GM23338 (cell line): ENCODE measurements around the gene SLC35F1. TPM values are rescaled to one million over a fixed set of nuclear protein-coding genes. Genes with fewer than 3 reads are reported as not detected.

Experiments used
- ATAC-seq: fragments of 200-7000 bp; cut with Tn5 transposase; 3 replicates; pipeline ENCODE4 v1.9.1; 2020
- DNase-seq: peaks from one replicate; pipeline ENCODE4 v3.0.0-alpha.2; 2015; ENCODE audit warnings: low spot score
- H2AFZ ChIP-seq: fragments of 200-600 bp; sonication (generic); 2 replicates; pipeline ENCODE4 v1.8.0; 2016; ENCODE audit warnings: antibody characterized with exemption, mild to moderate bottlenecking, moderate library complexity
- H3F3A ChIP-seq: fragments of 200-600 bp; sonication (generic); replicated peaks from 2 replicates; pipeline ENCODE4 v1.8.0; 2017; ENCODE audit warnings: antibody characterized with exemption, mixed run types, low read depth
- H3K27ac ChIP-seq: fragments of 200-600 bp; sonication (generic); 2 replicates; pipeline ENCODE4 v1.6.1; 2016; ENCODE audit warnings: low read depth
- H3K27me3 ChIP-seq: fragments of 200-600 bp; sonication (generic); 2 replicates; pipeline ENCODE4 v1.8.0; 2016; ENCODE audit warnings: mild to moderate bottlenecking, mixed run types, moderate library complexity; ENCODE audit not compliant: insufficient read depth
- H3K36me3 ChIP-seq: fragments of 200-600 bp; sonication (generic); 2 replicates; pipeline ENCODE4 v1.8.0; 2016; ENCODE audit warnings: mild to moderate bottlenecking; ENCODE audit not compliant: insufficient read depth
- H3K4me1 ChIP-seq: fragments of 200-600 bp; sonication (generic); 2 replicates; pipeline ENCODE4 v1.8.0; 2016; ENCODE audit warnings: mild to moderate bottlenecking, moderate library complexity; ENCODE audit not compliant: insufficient read depth
- H3K4me2 ChIP-seq: fragments of 200-600 bp; sonication (generic); 2 replicates; pipeline ENCODE4 v1.7.1; 2017; ENCODE audit warnings: mixed run types
- H3K4me3 ChIP-seq: fragments of 200-600 bp; sonication (generic); 2 replicates; pipeline ENCODE4 v1.6.1; 2016; ENCODE audit warnings: mixed run types
- H3K79me2 ChIP-seq: fragments of 200-600 bp; sonication (generic); replicated peaks from 2 replicates; pipeline ENCODE4 v1.8.0; 2017; ENCODE audit warnings: mild to moderate bottlenecking; ENCODE audit not compliant: insufficient read depth
- H3K9me2 ChIP-seq: fragments of 200-600 bp; sonication (generic); 2 replicates; pipeline ENCODE4 v1.8.0; 2017; ENCODE audit not compliant: insufficient read depth
- H4K20me1 ChIP-seq: fragments of 200-600 bp; sonication (generic); replicated peaks from 2 replicates; pipeline ENCODE4 v1.8.0; 2017; ENCODE audit warnings: mild to moderate bottlenecking; ENCODE audit not compliant: insufficient read depth
- H3K27ac Mint-ChIP-seq: 2 replicates; pipeline ENCODE4 v1.8.0; 2020; ENCODE audit warnings: inconsistent platforms, mild to moderate bottlenecking, moderate library complexity, mixed read lengths
- H3K27me3 Mint-ChIP-seq: 3 replicates; pipeline ENCODE4 v1.8.0; 2022; ENCODE audit warnings: low read depth, mild to moderate bottlenecking, moderate library complexity, mixed read lengths, inconsistent platforms; ENCODE audit not compliant: insufficient read depth, poor library complexity
- H3K36me3 Mint-ChIP-seq: 3 replicates; pipeline ENCODE4 v1.8.0; 2021; ENCODE audit warnings: low read depth, mild to moderate bottlenecking, inconsistent platforms, moderate library complexity, mixed read lengths
- H3K4me1 Mint-ChIP-seq: 3 replicates; pipeline ENCODE4 v1.8.0; 2020; ENCODE audit warnings: mild to moderate bottlenecking, inconsistent platforms, mixed read lengths
- H3K4me3 Mint-ChIP-seq: 3 replicates; pipeline ENCODE4 v1.8.0; 2021; ENCODE audit warnings: moderate library complexity, mild to moderate bottlenecking, inconsistent platforms, mixed read lengths
- H3K9me3 Mint-ChIP-seq: 3 replicates; pipeline ENCODE4 v1.8.0; 2020; ENCODE audit warnings: moderate library complexity, mild to moderate bottlenecking, inconsistent platforms, mixed read lengths
- CREB1 ChIP-seq: fragments of 250-450 bp; sonication (Bioruptor Pico); IDR thresholded peaks from 2 replicates; pipeline ENCODE4 v1.5.0; 2020; ENCODE audit warnings: low read depth, mild to moderate bottlenecking, moderate library complexity
- CTCF ChIP-seq, 2 experiments: fragments of 200-600 bp in 1 of 2; sonication (generic) in 1 of 2; conservative IDR thresholded peaks; 2 replicates each; pipeline versions ENCODE4 v1.5.1 to v1.6.1; 2016 to 2017; ENCODE audit warnings: antibody characterized with exemption in 2 of 2, low read depth in 2 of 2, mild to moderate bottlenecking in 2 of 2, moderate library complexity in 1 of 2
- ETS1 ChIP-seq: IDR thresholded peaks from 2 replicates; pipeline ENCODE4 v1.6.1; 2016; ENCODE audit warnings: antibody characterized with exemption
- EZH2phosphoT487 ChIP-seq: fragments of 200-600 bp; sonication (generic); IDR thresholded peaks from one replicate; pipeline ENCODE4 v1.8.1; 2018; ENCODE audit warnings: antibody characterized with exemption; ENCODE audit not compliant: unreplicated experiment
- JUNB ChIP-seq: IDR thresholded peaks from one replicate; pipeline ENCODE4 v1.6.1; 2016; ENCODE audit warnings: antibody characterized with exemption; ENCODE audit not compliant: unreplicated experiment
- NANOG ChIP-seq: IDR thresholded peaks from 2 replicates; pipeline ENCODE4 v1.6.1; 2016; ENCODE audit warnings: antibody characterized with exemption, borderline replicate concordance
- POLR2AphosphoS5 ChIP-seq: IDR thresholded peaks from 2 replicates; pipeline ENCODE4 v1.6.1; 2016; ENCODE audit warnings: antibody characterized with exemption, low read depth
- REST ChIP-seq: IDR thresholded peaks from one replicate; pipeline ENCODE4 v1.6.1; 2018; ENCODE audit warnings: antibody characterized with exemption; ENCODE audit not compliant: unreplicated experiment
- STAT1 ChIP-seq: IDR thresholded peaks from one replicate; pipeline ENCODE4 v1.6.1; 2016; ENCODE audit warnings: antibody characterized with exemption; ENCODE audit not compliant: unreplicated experiment
- ZNF114 ChIP-seq: fragments of 250-450 bp; sonication (Bioruptor Pico); IDR thresholded peaks from 2 replicates; pipeline ENCODE4 v1.5.0; 2020; ENCODE audit warnings: mild to moderate bottlenecking, moderate library complexity
- polyA plus RNA-seq: library from polyadenylated mRNA; unstranded; fragments of >200 nt; fragmentation: Nextera tagmentation; extraction: Ambion mirVana; gene quantifications from 2 replicates; pipeline ENCODE4 v1.2.1, GENCODE V29; 2016
- total RNA-seq: library from RNA; depleted of rRNA; stranded (reverse); fragments of >200 nt; shearing (Covaris generic); gene quantifications from 2 replicates; pipeline ENCODE4 v1.2.3, GENCODE V29; 2014

Gene SLC35F1
- total and polyA plus RNA-seq, 2 experiments from 2014 or later = 3.0 to 10.3 TPM

GRCh38 chr6:118017301-118017848, 110.3 kb downstream of the SLC35F1 start (continued):
- TF ChIP-seq EZH2phosphoT487 = no peak
- TF ChIP-seq REST = no peak
- TF ChIP-seq JUNB = no peak
- TF ChIP-seq CTCF (conservative IDR thresholded peaks at IDR 0.05; ENCODE audit: low read depth in 2 of 2) = no peak
- no peak for TF ChIP-seq ETS1
- no peak for TF ChIP-seq NANOG
- TF ChIP-seq POLR2AphosphoS5 = no peak

GRCh38 chr6:118023771-118024170, 116.7 kb downstream of the SLC35F1 start:
- peaks cover 4% of the 10 kb centered on the region; the same call in 1 of the 2 replicates for H3K9me2 ChIP-seq
- TF ChIP-seq STAT1 (no peak), ETS1 (no peak), NANOG (no peak), EZH2phosphoT487 (no peak), CTCF (conservative IDR thresholded peaks at IDR 0.05; ENCODE audit: low read depth in 2 of 2) (no peak), CREB1 (no peak), ZNF114 (CRISPR knock-in tag) (no peak)
- H3K36me3 ChIP-seq = no peaks in the 10 kb centered on the region
- no peaks in the 10 kb centered on the region for H3F3A ChIP-seq
- H3K4me3 Mint-ChIP-seq = no peak overlapping the region
- no peaks in the 10 kb centered on the region for H3K9me3 Mint-ChIP-seq
- H3K27ac Mint-ChIP-seq = no peak overlapping the region
- no peak overlapping the region for H2AFZ ChIP-seq
- no peaks in the 10 kb centered on the region for H3K27me3 Mint-ChIP-seq
- DNase-seq (no peak), ATAC-seq (no peak)
- H3K4me1 ChIP-seq = no peaks in the 10 kb centered on the region
- H3K4me2 ChIP-seq = no peak overlapping the region
- H3K79me2 ChIP-seq = no peaks in the 10 kb centered on the region
- no peaks in the 10 kb centered on the region for H4K20me1 ChIP-seq
- H3K27me3 ChIP-seq = no peaks in the 10 kb centered on the region
- no peaks in the 10 kb centered on the region for H3K4me1 Mint-ChIP-seq
- no peaks in the 10 kb centered on the region; the same call in 2 of the 3 replicates for H3K36me3 Mint-ChIP-seq
- no peak overlapping the region for H3K27ac ChIP-seq
- H3K4me3 ChIP-seq = no peak overlapping the region
